ENCODE data around the gene KCNQ1. TPM values are rescaled to one million over a fixed set of nuclear protein-coding genes. Genes with fewer than 3 reads are reported as not detected.
A peak's percentile ranks its signal among the peaks of the same experiment; 100 is the strongest.

KCNQ1 gene
- total and polyA plus RNA-seq, 7 donors: 1.1 to 25.2 (median 3.8) TPM

- Histone ChIP-seq H3K27me3 (peaks cover 22 to 60% (median 35%) of the 10 kb centered on the region in 3 donors), H3K4me1 (peaks cover 0 to 7% (median 2%) of the 10 kb centered on the region in 4 donors), H3K9me3 (no peaks in the 10 kb centered on the region), H3K4me3 (peak overlapping the region in 1 of 4 donors; percentile 3), H3K27ac (no peak overlapping the region), H3K36me3 (no peaks in the 10 kb centered on the region)
- TF ChIP-seq EP300 (IDR thresholded peaks at IDR 0.05): no peak
- no peak for TF ChIP-seq POLR2A (IDR thresholded peaks at IDR 0.05)
- no peak for TF ChIP-seq CTCF (IDR thresholded peaks at IDR 0.05)
- no peak for TF ChIP-seq POLR2AphosphoS5 (IDR thresholded peaks at IDR 0.05)
- DNase-seq: no peak
- intact Hi-C loops (cut with DNase I): no loop called here
- 62 to 72% methylated on average over 25 of the region's 25 CpGs for WGBS, 2 donors
These were observed 423.1 kb downstream of the KCNQ1 start for GRCh38 chr11:2867722-2868505.

- Histone ChIP-seq H3K4me1 (no peaks in the 10 kb centered on the region), H3K4me3 (peak overlapping the region in 1 of 4 donors; percentile 3), H3K27me3 (peaks cover 18 to 54% (median 31%) of the 10 kb centered on the region in 3 donors), H3K27ac (no peak overlapping the region), H3K9me3 (no peaks in the 10 kb centered on the region), H3K36me3 (no peaks in the 10 kb centered on the region)
- no peak for DNase-seq
- intact Hi-C loops (cut with DNase I): no loop called here
- TF ChIP-seq CTCF (IDR thresholded peaks at IDR 0.05) (no peak), EP300 (IDR thresholded peaks at IDR 0.05) (no peak), POLR2AphosphoS5 (IDR thresholded peaks at IDR 0.05) (no peak), POLR2A (IDR thresholded peaks at IDR 0.05) (no peak)
- 22 to 38% methylated on average over 16 of the region's 16 CpGs for WGBS, 2 donors
These were observed 423.8 kb downstream of the KCNQ1 start for GRCh38 chr11:2868506-2869133.

GRCh38 chr11:2869134-2869526 is 424.3 kb downstream of the KCNQ1 start:
- H3K27ac ChIP-seq: no peak overlapping the region
- intact Hi-C loops (cut with DNase I): no loop called here
- no peaks in the 10 kb centered on the region for H3K4me1 ChIP-seq
- TF ChIP-seq POLR2AphosphoS5 (IDR thresholded peaks at IDR 0.05): no peak
- TF ChIP-seq POLR2A (IDR thresholded peaks at IDR 0.05): no peak
- TF ChIP-seq CTCF (IDR thresholded peaks at IDR 0.05): no peak
- no peak for TF ChIP-seq EP300 (IDR thresholded peaks at IDR 0.05)
- peaks cover 18 to 50% (median 31%) of the 10 kb centered on the region in 3 donors for H3K27me3 ChIP-seq
- H3K9me3 ChIP-seq: no peaks in the 10 kb centered on the region
- H3K4me3 ChIP-seq: no peak overlapping the region
- H3K36me3 ChIP-seq: no peaks in the 10 kb centered on the region
- 29 to 42% methylated on average over 37 of the region's 37 CpGs for WGBS, 2 donors
- DNase-seq: no peak

- Histone ChIP-seq H3K27me3 (peaks cover 18 to 44% (median 31%) of the 10 kb centered on the region in 3 donors), H3K36me3 (no peaks in the 10 kb centered on the region), H3K4me3 (no peak overlapping the region), H3K9me3 (no peaks in the 10 kb centered on the region), H3K4me1 (no peaks in the 10 kb centered on the region), H3K27ac (no peak overlapping the region)
- 22 to 23% methylated on average over 90 of the region's 90 CpGs for WGBS, 2 donors
- no peak for TF ChIP-seq POLR2A (IDR thresholded peaks at IDR 0.05)
- TF ChIP-seq POLR2AphosphoS5 (IDR thresholded peaks at IDR 0.05): no peak
- no peak for TF ChIP-seq CTCF (IDR thresholded peaks at IDR 0.05)
- no peak for TF ChIP-seq EP300 (IDR thresholded peaks at IDR 0.05)
- intact Hi-C loops (cut with DNase I): no loop called here
- DNase-seq: no peak
These were observed 425.0 kb downstream of the KCNQ1 start for GRCh38 chr11:2869561-2870427.

Measured in sigmoid colon (tissue), 7 donors.